Head of caudate nucleus (tissue), 42 donors: Measurements from ENCODE around the gene SNCB.
"Not testable (repeated sequence)": the region's sequence is repeated elsewhere in the genome, so short reads cannot be mapped to it uniquely, and the experiment has no call there.

Source experiments
- DNase-seq, 42 donors: peaks; one replicate each; pipeline versions ENCODE4 v3.0.0 to v3.0.0-alpha.2; 2020 to 2021; ENCODE audit warnings: mixed read lengths in 7 of 42
- intact Hi-C: fragments of 100-400 bp; cut with DNase I; formaldehyde crosslinking; loops from one replicate; pipeline ENCODE4 v1.15.0; 2022

The SNCB gene

GRCh38 chr5:176592573-176592972 is 37.8 kb downstream of the SNCB start:
- intact Hi-C loops, result no loop called here

GRCh38 chr5:176591667-176592066 is 38.7 kb downstream of the SNCB start:
- intact Hi-C loops, DNase-seq: not testable (repeated sequence)

More at GRCh38 chr5:176592573-176592972, 37.8 kb downstream of the SNCB start:
- no peak for DNase-seq

- intact Hi-C loops, result no loop called here
Observed at GRCh38 chr5:176590035-176590717, 40.2 kb downstream of the SNCB start.

GRCh38 chr5:176589039-176589769 is 41.1 kb downstream of the SNCB start:
- intact Hi-C loops, result no loop called here

More at GRCh38 chr5:176590035-176590717, 40.2 kb downstream of the SNCB start:
- DNase-seq, result no peak

GRCh38 chr5:176588297-176588696 is 42.0 kb downstream of the SNCB start:
- intact Hi-C loops, result no loop called here
- no peak for DNase-seq

More at GRCh38 chr5:176589039-176589769, 41.1 kb downstream of the SNCB start:
- DNase-seq, result no peak

GRCh38 chr5:176587398-176587797 is 42.9 kb downstream of the SNCB start:
- no peak for DNase-seq
- intact Hi-C loops, result no loop called here

- intact Hi-C loops, result no loop called here
- no peak for DNase-seq
Observed at GRCh38 chr5:176583076-176583475, 47.3 kb downstream of the SNCB start.

- DNase-seq, result no peak
- intact Hi-C loops, result no loop called here
Observed at GRCh38 chr5:176581361-176581760, 49.0 kb downstream of the SNCB start.

- intact Hi-C loops, result no loop called here
- no peak for DNase-seq
Observed at GRCh38 chr5:176579323-176579722, 51.0 kb downstream of the SNCB start.

GRCh38 chr5:176578391-176578808 is 51.9 kb downstream of the SNCB start:
- DNase-seq, result no peak
- intact Hi-C loops, result no loop called here

- intact Hi-C loops, result no loop called here
- no peak for DNase-seq
Observed at GRCh38 chr5:176577312-176578176, 52.8 kb downstream of the SNCB start.

- intact Hi-C loops, result no loop called here
- no peak for DNase-seq
Observed at GRCh38 chr5:176575488-176576422, 54.6 kb downstream of the SNCB start.

GRCh38 chr5:176575066-176575465 is 55.3 kb downstream of the SNCB start:
- intact Hi-C loops, result no loop called here
- no peak for DNase-seq

- no peak for DNase-seq
- intact Hi-C loops, result no loop called here
Observed at GRCh38 chr5:176574297-176574591, 56.1 kb downstream of the SNCB start.

GRCh38 chr5:176573564-176574296 is 56.6 kb downstream of the SNCB start:
- peak; percentile 59 to 93 (median 82) for DNase-seq
- intact Hi-C loops, result no loop called here
